Stimulated activated naive CD4-positive, alpha-beta T cell (primary cell): ENCODE measurements around the gene TSNAX.
"Not testable (repeated sequence)": the region's sequence is repeated elsewhere in the genome, so short reads cannot be mapped to it uniquely, and the experiment has no call there.

Experiments
- DNase-seq, 6 experiments: peaks; one replicate each; lab custom pipeline; 2025; lab: John Stamatoyannopoulos, UW

TSNAX gene

GRCh38 chr1:231561647-231562383 is 33.3 kb downstream of the TSNAX start:
- no peak for DNase-seq

- DNase-seq: no peak
These were observed 34.8 kb downstream of the TSNAX start for GRCh38 chr1:231563247-231563646.

- DNase-seq: no peak
These were observed 35.9 kb downstream of the TSNAX start for GRCh38 chr1:231564373-231564772.

GRCh38 chr1:231566496-231566895 is 38.0 kb downstream of the TSNAX start:
- DNase-seq: no peak

- DNase-seq: not testable (repeated sequence)
These were observed 41.8 kb downstream of the TSNAX start for GRCh38 chr1:231570262-231570661.

GRCh38 chr1:231571904-231572303 is 43.4 kb downstream of the TSNAX start:
- DNase-seq: no peak

GRCh38 chr1:231575472-231575871 is 47.0 kb downstream of the TSNAX start:
- DNase-seq: no peak

GRCh38 chr1:231576804-231577718 is 48.6 kb downstream of the TSNAX start:
- DNase-seq: no peak

- DNase-seq: no peak
These were observed 52.4 kb downstream of the TSNAX start for GRCh38 chr1:231580874-231581273.

- DNase-seq: no peak
These were observed 53.4 kb downstream of the TSNAX start for GRCh38 chr1:231581859-231582258.

GRCh38 chr1:231583376-231583775 is 54.9 kb downstream of the TSNAX start:
- DNase-seq: no peak

GRCh38 chr1:231584117-231584516 is 55.6 kb downstream of the TSNAX start:
- DNase-seq: no peak

- DNase-seq: no peak
These were observed 56.5 kb downstream of the TSNAX start for GRCh38 chr1:231584921-231585320.

- peak in 4 of 6 experiments; percentile 1 to 19 (median 14) for DNase-seq
These were observed 62.2 kb downstream of the TSNAX start for GRCh38 chr1:231590453-231591198.

- no peak for DNase-seq
These were observed 63.0 kb downstream of the TSNAX start for GRCh38 chr1:231591466-231591865.

GRCh38 chr1:231592809-231593208 is 64.3 kb downstream of the TSNAX start:
- no peak for DNase-seq

- not testable (repeated sequence) for DNase-seq
These were observed 64.8 kb downstream of the TSNAX start for GRCh38 chr1:231593264-231593663.

GRCh38 chr1:231594123-231594522 is 65.7 kb downstream of the TSNAX start:
- no peak for DNase-seq

GRCh38 chr1:231594749-231595148 is 66.3 kb downstream of the TSNAX start:
- no peak for DNase-seq

- no peak for DNase-seq
These were observed 67.9 kb downstream of the TSNAX start for GRCh38 chr1:231596337-231596791.

- DNase-seq: no peak
These were observed 69.5 kb downstream of the TSNAX start for GRCh38 chr1:231597971-231598370.

- no peak for DNase-seq
These were observed 72.0 kb downstream of the TSNAX start for GRCh38 chr1:231600458-231600976.
